Type B pancreatic cell (in vitro differentiated cells): ENCODE data around the gene HIVEP3. TPM values are rescaled to one million over a fixed set of nuclear protein-coding genes. Genes with fewer than 3 reads are reported as not detected.

Experiments
- DNase-seq: peaks from one replicate; pipeline ENCODE4 v3.0.0; 2021; ENCODE audit warnings: mixed read lengths; ENCODE audit not compliant: unreplicated experiment; ENCODE audit errors: extremely low spot score
- H3K27ac Mint-ChIP-seq: 2 replicates; pipeline ENCODE4 v1.8.0; 2021; ENCODE audit warnings: mild to moderate bottlenecking, mixed read lengths
- H3K27me3 Mint-ChIP-seq: 2 replicates; pipeline ENCODE4 v1.8.0; 2021; ENCODE audit warnings: mixed read lengths
- H3K36me3 Mint-ChIP-seq: 2 replicates; pipeline ENCODE4 v1.8.0; 2021; ENCODE audit warnings: mixed read lengths
- H3K4me1 Mint-ChIP-seq: one replicate; pipeline ENCODE4 v1.8.0; 2021; ENCODE audit warnings: mixed read lengths; ENCODE audit not compliant: unreplicated experiment
- H3K4me3 Mint-ChIP-seq: 2 replicates; pipeline ENCODE4 v1.8.0; 2021; ENCODE audit warnings: mild to moderate bottlenecking, mixed read lengths
- H3K9me3 Mint-ChIP-seq: 2 replicates; pipeline ENCODE4 v1.8.0; 2021; ENCODE audit warnings: mixed read lengths
- CTCF ChIP-seq: fragments of 200-600 bp; sonication (generic); conservative IDR thresholded peaks from 2 replicates; pipeline ENCODE4 v1.5.0; 2021; ENCODE audit warnings: antibody characterized with exemption, mild to moderate bottlenecking
- total RNA-seq: library from RNA; stranded (reverse); gene quantifications from 2 replicates; pipeline ENCODE4 v1.2.1, GENCODE V29; 2021; ENCODE audit warnings: low replicate concordance

The HIVEP3 gene
- total RNA-seq, 1 donor from 2014 or later, result 9.2 TPM

- Mint-ChIP-seq H3K27me3 (peaks cover 11% of the 10 kb centered on the region), H3K9me3 (no peaks in the 10 kb centered on the region), H3K4me3 (no peak overlapping the region), H3K36me3 (no peaks in the 10 kb centered on the region), H3K27ac (no peak overlapping the region), H3K4me1 (peaks cover 4% of the 10 kb centered on the region)
- no peak for TF ChIP-seq CTCF
- no peak for DNase-seq
Observed at GRCh38 chr1:41791667-41792484, 126.8 kb downstream of the HIVEP3 start.

GRCh38 chr1:41790351-41790750, 128.4 kb downstream of the HIVEP3 start:
- H3K4me3 Mint-ChIP-seq, result no peak overlapping the region
- no peaks in the 10 kb centered on the region for H3K9me3 Mint-ChIP-seq
- no peak overlapping the region for H3K27ac Mint-ChIP-seq
- no peak for TF ChIP-seq CTCF
- H3K36me3 Mint-ChIP-seq, result no peaks in the 10 kb centered on the region
- H3K4me1 Mint-ChIP-seq, result peaks cover 4% of the 10 kb centered on the region
- no peak for DNase-seq
- H3K27me3 Mint-ChIP-seq, result peaks cover 11% of the 10 kb centered on the region

- no peaks in the 10 kb centered on the region for H3K9me3 Mint-ChIP-seq
- no peak overlapping the region for H3K27ac Mint-ChIP-seq
- H3K4me1 Mint-ChIP-seq, result peaks cover 4% of the 10 kb centered on the region
- DNase-seq, result no peak
- no peaks in the 10 kb centered on the region for H3K36me3 Mint-ChIP-seq
- no peak for TF ChIP-seq CTCF
- peaks cover 12% of the 10 kb centered on the region for H3K27me3 Mint-ChIP-seq
- H3K4me3 Mint-ChIP-seq, result no peak overlapping the region
Observed at GRCh38 chr1:41789661-41790330, 128.9 kb downstream of the HIVEP3 start.

GRCh38 chr1:41788427-41788826, 130.3 kb downstream of the HIVEP3 start:
- H3K9me3 Mint-ChIP-seq, result no peaks in the 10 kb centered on the region
- no peaks in the 10 kb centered on the region for H3K36me3 Mint-ChIP-seq
- H3K4me1 Mint-ChIP-seq, result peaks cover 5% of the 10 kb centered on the region
- no peak for DNase-seq
- no peak overlapping the region for H3K4me3 Mint-ChIP-seq
- peaks cover 14% of the 10 kb centered on the region for H3K27me3 Mint-ChIP-seq
- TF ChIP-seq CTCF, result no peak
- H3K27ac Mint-ChIP-seq, result no peak overlapping the region

GRCh38 chr1:41784531-41785274, 134.0 kb downstream of the HIVEP3 start:
- Mint-ChIP-seq H3K4me1 (peaks cover 7% of the 10 kb centered on the region), H3K9me3 (no peaks in the 10 kb centered on the region), H3K36me3 (no peaks in the 10 kb centered on the region), H3K27me3 (peaks cover 26% of the 10 kb centered on the region), H3K27ac (no peak overlapping the region), H3K4me3 (no peak overlapping the region)
- DNase-seq, result no peak
- TF ChIP-seq CTCF, result no peak
